Transverse colon (tissue), 4 donors: ENCODE data around the gene STK24. TPM values are rescaled to one million over a fixed set of nuclear protein-coding genes. Genes with fewer than 3 reads are reported as not detected.

Experiments used
- DNase-seq: peaks from one replicate; pipeline ENCODE4 v3.0.0-alpha.2; 2019
- H3K27ac ChIP-seq, 4 donors: fragments of 200-600 bp; sonication (generic); 2 replicates each; pipeline ENCODE4 v1.5.1; 2016 to 2018; ENCODE audit warnings: inconsistent platforms in 4 of 4
- H3K27me3 ChIP-seq: fragments of 200-600 bp; sonication (generic); 2 replicates; pipeline ENCODE4 v1.5.1; 2017; ENCODE audit warnings: inconsistent platforms
- H3K36me3 ChIP-seq, 4 donors: fragments of 200-600 bp; sonication (generic); 2 replicates each; pipeline ENCODE4 v1.5.1; 2017 to 2019; ENCODE audit warnings: inconsistent platforms in 4 of 4
- H3K4me1 ChIP-seq, 4 donors: fragments of 200-600 bp; sonication (generic); 2 replicates each; pipeline ENCODE4 v1.5.1; 2017 to 2020; ENCODE audit warnings: inconsistent platforms in 4 of 4
- H3K4me3 ChIP-seq, 4 donors: fragments of 200-600 bp; sonication (generic); 1 replicate in 1 of 4; 2 replicates in 3 of 4; pipeline versions ENCODE4 v1.5.1 to v1.6.1; 2017 to 2019; ENCODE audit warnings: inconsistent platforms in 4 of 4
- H3K9me3 ChIP-seq, 2 donors: fragments of 200-600 bp; sonication (generic); 2 replicates each; pipeline ENCODE4 v1.5.1; 2017 to 2019; ENCODE audit warnings: inconsistent platforms in 2 of 2
- EP300 ChIP-seq: sonication (generic); formaldehyde crosslinking; IDR thresholded peaks from one replicate; pipeline ENCODE4 v1.6.1; 2017; ENCODE audit warnings: antibody characterized with exemption, low read depth
- POLR2A ChIP-seq: fragments of 450-650 bp; IDR thresholded peaks from one replicate; pipeline ENCODE4 v1.6.1; 2016; ENCODE audit warnings: antibody characterized with exemption, mild to moderate bottlenecking, moderate library complexity
- POLR2AphosphoS5 ChIP-seq, 3 donors: sonication (generic); formaldehyde crosslinking; IDR thresholded peaks; one replicate each; pipeline ENCODE4 v1.6.1; 2016; ENCODE audit warnings: antibody characterized with exemption in 3 of 3
- WGBS, 2 donors: methylation state at CpG; one replicate each; pipeline ENCODE4 v1.1.5; 2018; ENCODE audit warnings: low coverage in 1 of 2; 5-methylcytosine and 5-hydroxymethylcytosine counted together
- in situ Hi-C, 4 donors: fragments of 200-750 bp; cut with MboI; loops; one replicate each; pipeline versions ENCODE4 v1.15.0 to v1.15.1; 2017; ENCODE audit warnings: low sequenced_read_pairs in 3 of 4, low pct_ligation_motif_present in 1 of 4, low pct_unique_long_range_greater_than_20kb in 1 of 4
- intact Hi-C: fragments of 100-400 bp; cut with DNase I; formaldehyde crosslinking; loops from one replicate; pipeline ENCODE4 v1.15.1; 2023; ENCODE audit warnings: low total_unique reads
- total RNA-seq, 4 donors: library from RNA; depleted of rRNA; stranded (reverse); fragments of >200 nt; gene quantifications; one replicate each; pipeline ENCODE4 v1.1.0, GENCODE V29; 2016
- TF ChIP-seq, protein P1 (sequence below), 5 experiments: fragments of 200-600 bp in 3 of 5; fragments of 450-650 bp in 2 of 5; sonication (generic) in 3 of 5; IDR thresholded peaks; 1 replicate in 2 of 5; 2 replicates in 3 of 5; pipeline ENCODE4 v1.5.1; 2016 to 2017; ENCODE audit warnings: antibody characterized with exemption in 5 of 5, inconsistent platforms in 3 of 5, mild to moderate bottlenecking in 2 of 5, moderate library complexity in 1 of 5

Gene STK24
- total RNA-seq, 4 donors from 2014 or later = 87.2 to 152 (median 131) TPM

DNA sequence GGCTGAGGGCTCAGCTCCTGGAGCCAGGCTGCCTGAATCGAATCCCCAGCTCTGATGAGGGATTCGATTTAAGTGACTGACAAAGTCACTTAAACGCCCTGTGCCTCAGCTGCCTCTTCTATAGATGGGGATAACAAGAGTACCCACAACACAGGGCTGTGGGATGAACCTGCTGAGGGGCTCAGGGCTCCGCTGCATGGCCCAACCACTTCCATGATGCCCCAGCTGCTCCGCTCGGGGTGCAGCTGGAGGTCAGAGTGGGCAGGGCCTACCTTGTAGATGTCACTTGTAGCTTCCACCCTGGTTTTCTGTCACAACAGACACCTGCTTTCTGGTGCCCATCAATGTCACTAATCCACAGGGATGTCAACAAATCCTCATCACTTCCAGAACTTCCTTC is 39.2 kb downstream of the STK24 start:
- TF ChIP-seq POLR2AphosphoS5 (IDR thresholded peaks at IDR 0.05) (no peak), POLR2A (no peak), EP300 (no peak)
- TF ChIP-seq, protein P1, sequence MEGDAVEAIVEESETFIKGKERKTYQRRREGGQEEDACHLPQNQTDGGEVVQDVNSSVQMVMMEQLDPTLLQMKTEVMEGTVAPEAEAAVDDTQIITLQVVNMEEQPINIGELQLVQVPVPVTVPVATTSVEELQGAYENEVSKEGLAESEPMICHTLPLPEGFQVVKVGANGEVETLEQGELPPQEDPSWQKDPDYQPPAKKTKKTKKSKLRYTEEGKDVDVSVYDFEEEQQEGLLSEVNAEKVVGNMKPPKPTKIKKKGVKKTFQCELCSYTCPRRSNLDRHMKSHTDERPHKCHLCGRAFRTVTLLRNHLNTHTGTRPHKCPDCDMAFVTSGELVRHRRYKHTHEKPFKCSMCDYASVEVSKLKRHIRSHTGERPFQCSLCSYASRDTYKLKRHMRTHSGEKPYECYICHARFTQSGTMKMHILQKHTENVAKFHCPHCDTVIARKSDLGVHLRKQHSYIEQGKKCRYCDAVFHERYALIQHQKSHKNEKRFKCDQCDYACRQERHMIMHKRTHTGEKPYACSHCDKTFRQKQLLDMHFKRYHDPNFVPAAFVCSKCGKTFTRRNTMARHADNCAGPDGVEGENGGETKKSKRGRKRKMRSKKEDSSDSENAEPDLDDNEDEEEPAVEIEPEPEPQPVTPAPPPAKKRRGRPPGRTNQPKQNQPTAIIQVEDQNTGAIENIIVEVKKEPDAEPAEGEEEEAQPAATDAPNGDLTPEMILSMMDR (IDR thresholded peaks at IDR 0.05) = no peak
- Histone ChIP-seq H3K4me1 (peaks cover 23 to 72% (median 31%) of the 10 kb centered on the region in 4 donors), H3K27ac (no peak overlapping the region)

DNA sequence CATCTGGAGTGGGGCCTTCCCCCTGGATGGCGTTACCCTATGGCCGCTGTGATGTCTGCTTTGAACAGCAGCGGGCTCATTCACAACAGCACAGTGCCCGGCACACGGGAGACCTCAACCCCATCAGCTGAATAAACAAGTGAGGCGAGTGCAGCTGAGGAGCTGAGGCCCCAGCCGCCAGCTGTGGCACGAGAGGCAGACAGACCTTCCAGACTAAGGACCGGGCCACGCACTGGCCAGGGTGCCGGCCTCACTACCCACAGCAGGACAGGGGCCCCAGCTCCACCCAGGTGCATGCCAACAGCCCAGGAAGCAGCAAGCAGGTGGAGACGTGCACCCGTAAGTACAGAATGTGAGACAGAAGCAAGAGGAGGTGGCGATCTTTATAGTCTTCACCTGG is 39.6 kb downstream of the STK24 start:
- Histone ChIP-seq H3K36me3 (no peaks in the 10 kb centered on the region), H3K4me3 (no peak overlapping the region), H3K4me1 (peaks cover 18 to 68% (median 27%) of the 10 kb centered on the region in 4 donors), H3K27ac (no peak overlapping the region), H3K27me3 (no peaks in the 10 kb centered on the region), H3K9me3 (no peaks in the 10 kb centered on the region)
- no peak for DNase-seq
- WGBS, 2 donors = 94% methylated on average over 13 of the region's 14 CpGs; no CpG with 5 or more reads in 1 of the 2 donors
- intact Hi-C loops (no loop called here), in situ Hi-C loops (no loop called here)
- TF ChIP-seq EP300 (no peak), POLR2AphosphoS5 (IDR thresholded peaks at IDR 0.05) (no peak), POLR2A (no peak)
- TF ChIP-seq, protein P1 (IDR thresholded peaks at IDR 0.05) = no peak

More for the DNA sequence above, 39.2 kb downstream of the STK24 start:
- intact Hi-C loops (no loop called here), in situ Hi-C loops (no loop called here)
- 93% methylated on average over 4 of the region's 6 CpGs; no CpG with 5 or more reads in 1 of the 2 donors for WGBS, 2 donors
- Histone ChIP-seq H3K9me3 (no peaks in the 10 kb centered on the region), H3K4me3 (no peak overlapping the region), H3K36me3 (no peaks in the 10 kb centered on the region), H3K27me3 (no peaks in the 10 kb centered on the region)
- no peak for DNase-seq

DNA sequence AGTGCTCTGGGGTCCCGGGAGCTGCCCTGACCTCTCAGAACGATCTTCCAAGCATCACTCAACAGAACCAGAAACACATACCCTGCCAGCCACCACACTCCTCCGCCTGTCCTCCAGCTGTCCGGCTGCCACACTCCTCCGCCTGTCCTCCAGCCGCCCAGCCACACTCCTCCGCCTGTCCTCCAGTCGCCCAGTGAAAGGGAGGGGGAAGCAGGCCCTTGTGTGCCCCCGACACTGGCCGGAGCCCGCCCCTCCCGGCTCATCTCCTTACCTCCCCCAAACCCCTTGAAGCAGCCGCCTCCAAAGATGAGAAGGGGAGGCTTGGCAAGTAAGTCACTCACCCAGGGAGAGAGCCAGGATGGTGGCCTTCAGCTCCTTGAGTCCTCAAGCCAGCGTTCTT is 40.2 kb downstream of the STK24 start:
- H3K9me3 ChIP-seq = no peaks in the 10 kb centered on the region
- no peaks in the 10 kb centered on the region for H3K36me3 ChIP-seq
- in situ Hi-C loops = no loop called here

DNA sequence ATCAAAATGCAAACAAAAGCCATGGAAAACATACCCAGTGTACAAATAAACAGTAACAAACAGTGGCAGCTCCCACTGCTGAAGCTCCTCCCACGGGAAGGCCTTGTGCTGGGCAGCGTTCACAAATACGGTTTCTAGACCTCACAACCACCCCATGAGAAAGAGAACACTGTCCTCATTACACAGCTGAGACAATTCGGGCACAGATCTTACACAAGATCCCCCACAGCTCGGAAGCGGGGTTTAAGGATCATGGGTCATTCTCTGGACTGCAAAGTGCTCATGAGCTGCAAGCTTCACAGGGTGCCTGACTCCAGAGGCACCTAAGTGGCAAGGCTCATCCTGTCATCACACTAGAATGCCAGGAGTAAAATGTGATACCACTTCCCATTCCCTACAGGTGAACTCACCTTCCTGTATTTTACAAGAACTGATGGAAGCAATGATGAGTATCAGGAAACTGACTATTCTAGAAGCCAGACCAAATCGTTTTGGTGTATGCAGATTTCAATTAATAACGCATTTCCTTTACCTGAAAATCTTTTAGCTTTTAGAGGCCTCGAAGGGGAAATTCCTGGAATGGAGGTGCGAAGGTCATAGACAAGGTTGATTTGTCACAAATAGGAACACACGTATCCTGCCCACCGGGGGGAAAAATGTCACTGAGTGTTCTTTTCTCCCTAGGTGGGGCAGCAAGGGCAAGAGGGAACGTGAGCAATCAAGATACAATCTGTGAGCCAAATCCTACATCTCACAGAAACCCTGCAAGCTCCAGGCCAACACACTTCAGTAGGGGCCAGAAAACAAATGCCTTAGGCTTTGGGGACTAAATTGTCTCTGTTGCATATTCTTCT is 41.2 kb downstream of the STK24 start:
- Histone ChIP-seq H3K27me3 (no peaks in the 10 kb centered on the region), H3K36me3 (no peaks in the 10 kb centered on the region), H3K27ac (no peak overlapping the region), H3K4me3 (no peak overlapping the region), H3K4me1 (peaks cover 12 to 52% (median 13%) of the 10 kb centered on the region in 4 donors), H3K9me3 (no peaks in the 10 kb centered on the region)
- intact Hi-C loops = no loop called here
- WGBS, 2 donors = 68 to 74% methylated on average over 7 to 13 of the region's 13 CpGs
- TF ChIP-seq POLR2A = no peak
- TF ChIP-seq POLR2AphosphoS5 (IDR thresholded peaks at IDR 0.05) = no peak
- TF ChIP-seq EP300 = no peak
- TF ChIP-seq, protein P1 (IDR thresholded peaks at IDR 0.05) = no peak
- in situ Hi-C loops = no loop called here
- no peak for DNase-seq

More for the DNA sequence above, 40.2 kb downstream of the STK24 start:
- WGBS, 2 donors = 87% methylated on average over 14 of the region's 14 CpGs; no CpG with 5 or more reads in 1 of the 2 donors
- DNase-seq = no peak
- no peak overlapping the region for H3K4me3 ChIP-seq
- no peak overlapping the region for H3K27ac ChIP-seq
- H3K4me1 ChIP-seq = peaks cover 15 to 62% (median 22%) of the 10 kb centered on the region in 4 donors
- intact Hi-C loops = no loop called here
- TF ChIP-seq, protein P1 (IDR thresholded peaks at IDR 0.05) = no peak
- TF ChIP-seq POLR2AphosphoS5 (IDR thresholded peaks at IDR 0.05) (no peak), POLR2A (no peak), EP300 (no peak)
- H3K27me3 ChIP-seq = no peaks in the 10 kb centered on the region
